KG1 (cell line): Measurements from ENCODE around the gene RTN3.
"Not testable (repeated sequence)": the region's sequence is repeated elsewhere in the genome, so short reads cannot be mapped to it uniquely, and the experiment has no call there.

Experiments used
- DNase-seq: peaks from one replicate; lab custom pipeline; 2025; lab: John Stamatoyannopoulos, UW

The RTN3 gene

GRCh38 chr11:63682066-63683021 lies 1.0 kb downstream of the RTN3 start:
- no peak for DNase-seq

- no peak for DNase-seq
Observed at GRCh38 chr11:63683133-63683991, 2.1 kb downstream of the RTN3 start.

- not testable (repeated sequence) for DNase-seq
Observed at GRCh38 chr11:63685158-63685721, 3.9 kb downstream of the RTN3 start.

- no peak for DNase-seq
Observed at GRCh38 chr11:63686926-63687325, 5.6 kb downstream of the RTN3 start.

GRCh38 chr11:63687845-63688244 lies 6.5 kb downstream of the RTN3 start:
- DNase-seq = no peak

- DNase-seq = no peak
Observed at GRCh38 chr11:63694596-63694995, 13.3 kb downstream of the RTN3 start.

GRCh38 chr11:63698976-63699733 lies 17.9 kb downstream of the RTN3 start:
- no peak for DNase-seq

- DNase-seq = no peak
Observed at GRCh38 chr11:63699896-63700295, 18.6 kb downstream of the RTN3 start.

- no peak for DNase-seq
Observed at GRCh38 chr11:63705526-63705925, 24.2 kb downstream of the RTN3 start.

GRCh38 chr11:63708764-63709163 lies 27.5 kb downstream of the RTN3 start:
- no peak for DNase-seq

GRCh38 chr11:63709336-63709884 lies 28.1 kb downstream of the RTN3 start:
- no peak for DNase-seq

GRCh38 chr11:63710476-63711217 lies 29.3 kb downstream of the RTN3 start:
- no peak for DNase-seq

GRCh38 chr11:63711838-63712237 lies 30.5 kb downstream of the RTN3 start:
- DNase-seq = no peak

- DNase-seq = no peak
Observed at GRCh38 chr11:63713766-63714165, 32.5 kb downstream of the RTN3 start.

GRCh38 chr11:63716046-63716445 lies 34.7 kb downstream of the RTN3 start:
- DNase-seq = no peak

GRCh38 chr11:63719001-63719400 lies 37.7 kb downstream of the RTN3 start:
- no peak for DNase-seq

GRCh38 chr11:63719987-63720386 lies 38.7 kb downstream of the RTN3 start:
- DNase-seq = no peak

GRCh38 chr11:63720611-63721010 lies 39.3 kb downstream of the RTN3 start:
- DNase-seq = no peak

GRCh38 chr11:63729326-63729725 lies 48.0 kb downstream of the RTN3 start:
- DNase-seq = no peak

GRCh38 chr11:63736864-63737263 lies 55.6 kb downstream of the RTN3 start:
- no peak for DNase-seq

GRCh38 chr11:63737718-63738117 lies 56.4 kb downstream of the RTN3 start:
- no peak for DNase-seq
